Fibroblast of mammary gland (primary cell): ENCODE results near the gene PLXNA2.

Experiments
- DNase-seq: peaks from one replicate; pipeline ENCODE4 v3.0.0-alpha.2; 2010; ENCODE audit warnings: low read depth
- H3K4me3 ChIP-seq: 2 replicates; pipeline ENCODE4 v1.5.1; 2011; ENCODE audit warnings: low read depth, mild to moderate bottlenecking, low read length, moderate library complexity; ENCODE audit not compliant: control insufficient read depth
- TF ChIP-seq, protein P1 (sequence below): conservative IDR thresholded peaks from 2 replicates; pipeline ENCODE4 v1.5.1; 2011; ENCODE audit warnings: low read depth, low read length, inconsistent platforms; ENCODE audit not compliant: control insufficient read depth, insufficient read depth

The PLXNA2 gene

DNA sequence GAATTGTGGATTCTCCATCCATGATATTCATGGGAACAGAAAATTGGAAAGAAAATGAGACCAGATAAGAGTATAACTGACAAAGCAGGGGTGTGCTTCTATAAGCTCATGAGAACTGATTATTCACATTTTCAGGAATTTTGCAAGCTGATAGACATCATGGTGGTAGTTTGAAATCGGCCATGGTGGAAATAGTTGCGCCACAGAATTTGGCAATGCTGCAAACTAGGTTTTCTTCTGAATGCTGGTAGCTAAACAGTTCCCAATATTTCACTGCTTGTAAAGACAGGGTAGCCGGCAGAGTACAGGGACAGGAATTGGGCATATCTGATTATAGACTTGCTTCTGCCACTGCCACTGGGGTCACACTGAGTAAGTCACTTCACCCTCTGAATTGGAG is 151.1 kb downstream of the PLXNA2 start:
- H3K4me3 ChIP-seq, result no peak overlapping the region
- DNase-seq, result no peak
- TF ChIP-seq, protein P1, sequence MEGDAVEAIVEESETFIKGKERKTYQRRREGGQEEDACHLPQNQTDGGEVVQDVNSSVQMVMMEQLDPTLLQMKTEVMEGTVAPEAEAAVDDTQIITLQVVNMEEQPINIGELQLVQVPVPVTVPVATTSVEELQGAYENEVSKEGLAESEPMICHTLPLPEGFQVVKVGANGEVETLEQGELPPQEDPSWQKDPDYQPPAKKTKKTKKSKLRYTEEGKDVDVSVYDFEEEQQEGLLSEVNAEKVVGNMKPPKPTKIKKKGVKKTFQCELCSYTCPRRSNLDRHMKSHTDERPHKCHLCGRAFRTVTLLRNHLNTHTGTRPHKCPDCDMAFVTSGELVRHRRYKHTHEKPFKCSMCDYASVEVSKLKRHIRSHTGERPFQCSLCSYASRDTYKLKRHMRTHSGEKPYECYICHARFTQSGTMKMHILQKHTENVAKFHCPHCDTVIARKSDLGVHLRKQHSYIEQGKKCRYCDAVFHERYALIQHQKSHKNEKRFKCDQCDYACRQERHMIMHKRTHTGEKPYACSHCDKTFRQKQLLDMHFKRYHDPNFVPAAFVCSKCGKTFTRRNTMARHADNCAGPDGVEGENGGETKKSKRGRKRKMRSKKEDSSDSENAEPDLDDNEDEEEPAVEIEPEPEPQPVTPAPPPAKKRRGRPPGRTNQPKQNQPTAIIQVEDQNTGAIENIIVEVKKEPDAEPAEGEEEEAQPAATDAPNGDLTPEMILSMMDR, result no peak

DNA sequence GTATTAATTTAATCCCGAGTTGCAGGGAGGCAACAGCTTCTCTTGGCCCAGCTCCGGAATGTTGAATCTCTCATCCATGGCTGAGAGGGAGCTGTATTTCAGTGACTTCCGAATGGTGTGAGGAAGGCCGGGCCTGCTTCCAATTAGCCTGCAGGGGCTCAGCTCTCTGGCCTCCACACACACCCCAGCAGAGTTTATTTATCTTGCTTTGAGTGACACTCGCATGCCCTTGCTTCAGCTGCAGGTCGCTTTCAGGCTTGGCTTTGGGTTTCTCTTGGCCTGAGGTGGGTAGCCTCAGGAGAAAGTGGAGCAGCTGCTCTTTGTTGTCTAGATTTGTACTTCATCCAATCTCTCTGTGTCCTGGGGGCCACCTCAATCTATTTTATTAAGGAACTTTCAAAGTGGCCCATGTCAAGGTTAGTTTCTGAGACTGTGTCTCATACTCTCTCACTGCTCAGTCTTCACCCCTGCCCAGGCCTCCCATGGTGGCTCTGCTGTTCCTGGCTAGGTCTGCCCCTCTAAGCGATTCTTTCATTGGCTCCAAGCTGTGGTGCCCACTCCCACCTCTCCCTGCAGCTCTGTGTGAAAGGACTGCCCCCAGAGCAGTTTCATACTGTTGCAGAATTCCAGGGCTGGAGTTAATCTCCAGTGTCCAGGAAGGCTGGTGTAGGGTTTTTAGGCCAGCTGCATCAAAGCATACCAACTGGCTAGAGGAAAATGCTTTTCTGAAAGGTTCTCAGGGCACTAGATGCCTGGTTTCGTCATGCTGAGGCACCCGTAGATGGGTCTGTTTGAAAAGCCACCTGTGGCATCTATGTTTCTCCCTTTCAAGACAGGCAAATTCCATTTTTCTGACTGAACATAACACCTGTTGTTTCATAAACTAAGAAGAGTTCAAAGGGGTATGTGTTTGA is 153.5 kb downstream of the PLXNA2 start:
- H3K4me3 ChIP-seq, result no peak overlapping the region
- peak; percentile 17 for DNase-seq
- TF ChIP-seq, protein P1, result no peak

DNA sequence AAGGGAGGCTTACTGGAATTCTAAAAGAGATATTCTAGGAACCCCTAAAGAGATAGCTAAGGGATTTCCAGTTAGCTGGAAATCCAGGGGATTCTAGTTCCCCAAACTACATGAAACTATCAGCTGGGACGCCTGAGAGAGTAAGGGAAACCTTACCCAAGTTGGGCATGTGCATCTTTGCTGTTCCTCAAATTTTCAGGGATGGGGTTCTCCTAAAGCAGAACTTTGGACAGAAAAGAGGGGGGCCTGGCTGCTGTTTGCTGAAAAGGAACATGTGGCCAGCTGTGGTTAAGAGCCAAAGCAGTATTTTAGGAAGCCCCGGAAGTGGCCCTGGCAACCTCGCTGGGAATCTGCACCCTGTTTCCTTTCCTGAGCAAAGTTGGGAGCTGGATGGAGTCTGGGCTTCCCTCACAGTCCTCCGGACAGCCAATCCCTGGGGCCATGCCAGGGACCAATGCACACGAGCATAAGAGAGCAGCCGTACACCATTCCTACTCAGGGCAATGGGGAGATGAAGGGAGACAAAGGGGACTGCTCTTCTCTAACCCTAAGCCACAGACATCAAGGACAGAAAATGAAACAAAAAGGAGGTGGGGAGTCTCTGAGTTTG is 154.3 kb downstream of the PLXNA2 start:
- peak; percentile 8 for DNase-seq
- TF ChIP-seq, protein P1, result no peak
- no peak overlapping the region for H3K4me3 ChIP-seq

DNA sequence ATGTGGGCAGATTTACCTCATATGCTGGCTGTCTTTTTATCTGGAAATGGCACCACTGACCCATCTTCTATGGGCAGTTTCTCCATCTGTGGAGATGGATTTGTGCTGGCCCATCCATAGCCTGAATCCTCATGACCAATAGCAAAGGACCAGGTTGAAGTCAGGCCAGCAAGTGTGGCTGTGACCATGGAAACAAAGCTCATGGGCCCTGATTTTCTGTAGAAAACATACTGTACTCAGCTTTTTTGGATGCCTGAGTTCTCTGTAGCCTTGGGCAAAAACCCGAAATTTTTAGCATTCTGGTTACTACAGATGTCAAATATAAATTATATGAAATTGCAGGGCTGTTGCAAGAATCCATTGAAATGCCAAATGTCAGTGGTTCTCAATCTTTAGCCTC is 155.0 kb downstream of the PLXNA2 start:
- DNase-seq, result no peak
- H3K4me3 ChIP-seq, result no peak overlapping the region
- TF ChIP-seq, protein P1, result no peak

DNA sequence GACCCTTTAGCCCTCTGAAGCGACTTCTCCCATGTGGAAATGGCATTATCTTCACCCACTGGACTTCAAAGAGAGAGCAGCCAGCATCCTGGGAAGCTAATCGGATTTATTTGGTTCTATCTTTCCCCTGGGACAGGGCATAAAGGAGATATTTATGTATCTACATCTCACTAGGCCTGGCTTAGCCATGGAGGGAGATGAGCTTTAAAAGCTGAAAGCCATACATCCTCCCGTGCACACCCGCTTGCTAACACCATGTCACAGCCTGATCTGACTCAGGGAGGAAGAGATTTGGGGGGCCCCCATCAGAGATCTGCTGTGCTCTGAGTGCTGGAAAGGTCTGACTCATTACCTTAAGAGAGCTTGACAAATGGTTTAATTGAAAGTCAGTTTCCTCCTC is 155.9 kb downstream of the PLXNA2 start:
- no peak for DNase-seq
- H3K4me3 ChIP-seq, result no peak overlapping the region
- TF ChIP-seq, protein P1, result no peak

DNA sequence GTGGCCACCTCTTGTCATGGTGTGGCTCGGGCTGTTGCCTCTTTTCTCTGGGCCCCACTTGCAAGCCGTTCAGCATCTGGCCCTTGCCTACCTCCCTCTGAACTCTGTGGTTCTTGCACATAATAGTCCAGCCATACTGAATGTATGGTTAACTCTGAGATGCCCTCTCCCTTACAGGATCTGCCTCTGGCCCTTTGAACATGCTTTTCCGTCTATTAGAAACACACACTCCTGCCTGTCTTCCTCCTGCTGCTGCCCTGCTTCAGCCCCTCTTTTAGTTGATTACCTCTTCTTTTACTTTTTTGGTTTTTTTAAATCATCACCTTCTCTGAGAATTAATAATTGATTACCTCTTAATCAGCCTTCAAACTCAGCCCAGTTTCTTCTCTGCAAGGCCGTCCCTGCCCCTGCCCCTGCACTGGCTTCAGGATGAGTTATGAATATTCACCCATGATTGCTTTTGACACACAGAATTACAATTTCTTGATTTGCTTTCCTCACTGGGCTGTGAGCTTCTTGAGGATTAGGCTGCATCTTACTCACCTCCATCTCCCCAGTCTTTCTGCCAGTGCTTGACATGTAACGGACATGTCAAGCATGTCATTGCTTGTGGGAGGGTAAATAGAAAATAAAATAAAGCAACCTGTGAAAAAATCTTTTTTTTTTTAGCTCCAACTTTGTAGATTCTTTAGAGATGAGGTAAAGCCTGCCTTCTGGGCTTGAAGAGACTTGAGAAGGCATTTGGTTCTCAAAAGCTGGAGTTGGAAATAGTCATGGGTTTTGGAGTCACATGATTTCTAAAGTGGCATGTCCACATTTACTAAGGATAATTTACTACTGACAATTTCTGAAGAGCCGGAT is 158.3 kb downstream of the PLXNA2 start:
- TF ChIP-seq, protein P1, result no peak
- peak; percentile 25 for DNase-seq
- peak overlapping the region; percentile 3 for H3K4me3 ChIP-seq
